SU-DHL-6 (cell line): ENCODE results near the gene PHLDA2.

Experiments used
- EZH2phosphoT487 ChIP-seq: fragments of 200-600 bp; sonication (generic), shearing (Covaris generic); conservative IDR thresholded peaks from 2 replicates; pipeline ENCODE4 v1.6.1; 2018; ENCODE audit warnings: mild to moderate bottlenecking, antibody characterized with exemption, low read length, moderate library complexity, mixed read lengths
- TF ChIP-seq, protein P1 (sequence below): fragments of 200-600 bp; sonication (generic); IDR thresholded peaks from one replicate; pipeline ENCODE4 v1.5.1; 2017; ENCODE audit warnings: antibody characterized with exemption, mild to moderate bottlenecking, low read length, moderate library complexity; ENCODE audit not compliant: insufficient read depth, poor library complexity, severe bottlenecking

DNA sequence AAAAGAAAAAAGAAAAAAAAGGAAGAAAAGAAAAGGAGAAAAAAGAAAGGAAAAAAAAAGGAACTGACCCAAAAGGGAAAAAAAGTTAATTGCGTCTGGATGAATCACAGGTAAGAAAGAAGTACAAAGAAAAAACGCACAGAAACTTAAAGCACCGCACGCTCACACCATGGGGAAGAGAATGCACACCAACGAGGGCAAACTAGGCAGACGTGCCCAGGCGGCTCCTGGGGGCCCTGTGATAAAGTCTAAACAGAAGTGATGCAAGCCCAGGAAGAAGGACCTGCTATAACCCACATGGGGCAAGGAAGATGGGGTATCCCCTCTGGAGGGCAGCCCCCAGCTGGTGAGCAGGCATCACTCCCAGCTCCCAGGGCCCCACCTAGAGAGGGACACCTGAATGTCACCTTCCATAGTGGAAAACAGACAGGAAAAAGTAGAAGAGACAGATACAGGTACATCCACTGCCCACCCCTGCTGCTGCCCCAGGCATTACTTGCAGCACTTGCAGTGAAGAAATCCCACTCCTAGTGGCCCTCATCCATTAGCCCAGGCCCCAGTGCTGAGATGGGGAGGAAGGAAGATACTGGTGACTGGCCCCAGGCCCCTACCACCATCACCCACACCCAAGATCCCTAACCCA, 34.0 kb upstream of the PHLDA2 start:
- TF ChIP-seq EZH2phosphoT487, result no peak
- TF ChIP-seq, protein P1, sequence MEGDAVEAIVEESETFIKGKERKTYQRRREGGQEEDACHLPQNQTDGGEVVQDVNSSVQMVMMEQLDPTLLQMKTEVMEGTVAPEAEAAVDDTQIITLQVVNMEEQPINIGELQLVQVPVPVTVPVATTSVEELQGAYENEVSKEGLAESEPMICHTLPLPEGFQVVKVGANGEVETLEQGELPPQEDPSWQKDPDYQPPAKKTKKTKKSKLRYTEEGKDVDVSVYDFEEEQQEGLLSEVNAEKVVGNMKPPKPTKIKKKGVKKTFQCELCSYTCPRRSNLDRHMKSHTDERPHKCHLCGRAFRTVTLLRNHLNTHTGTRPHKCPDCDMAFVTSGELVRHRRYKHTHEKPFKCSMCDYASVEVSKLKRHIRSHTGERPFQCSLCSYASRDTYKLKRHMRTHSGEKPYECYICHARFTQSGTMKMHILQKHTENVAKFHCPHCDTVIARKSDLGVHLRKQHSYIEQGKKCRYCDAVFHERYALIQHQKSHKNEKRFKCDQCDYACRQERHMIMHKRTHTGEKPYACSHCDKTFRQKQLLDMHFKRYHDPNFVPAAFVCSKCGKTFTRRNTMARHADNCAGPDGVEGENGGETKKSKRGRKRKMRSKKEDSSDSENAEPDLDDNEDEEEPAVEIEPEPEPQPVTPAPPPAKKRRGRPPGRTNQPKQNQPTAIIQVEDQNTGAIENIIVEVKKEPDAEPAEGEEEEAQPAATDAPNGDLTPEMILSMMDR, result no peak
